ENCODE measurements around the gene RADX.

RADX gene

GRCh38 chrX:106611679-106612392 lies at the start of gene RADX:
TSS of gene RADX (plus strand) at chrX:106611978. CDS start at chrX:106612081, 103 bp downstream.
- Histone ChIP-seq H3K4me2 (ENCODE audit: low read length) (peak within 1 kb of the TSS; percentile 71), H3K79me2 (ENCODE audit: control insufficient read depth, low read length) (peaks cover 50% of the 10 kb centered on the region), H3F3A (ENCODE audit: control insufficient read depth, insufficient read depth) (no peaks in the 10 kb centered on the region), H3K4me1 (ENCODE audit: control insufficient read depth, low read length) (peaks cover 14% of the 10 kb centered on the region), H3K27me3 (ENCODE audit: control insufficient read depth, low read length) (no peaks in the 10 kb centered on the region), H3K4me3 (ENCODE audit: low read length) (peak within 1 kb of the TSS; percentile 85), H3K9me3 (ENCODE audit: control insufficient read depth, insufficient read depth, low read length) (no peaks in the 10 kb centered on the region), H3K27ac (ENCODE audit: low read depth, low read length) (peak within 1 kb of the TSS; percentile 66), H3K36me3 (ENCODE audit: control insufficient read depth, low read length) (no peaks in the 10 kb centered on the region; the same call in 1 of the 2 replicates), H4K20me1 (ENCODE audit: control insufficient read depth, insufficient read depth, low read depth, low read length) (no peaks in the 10 kb centered on the region), H3K9me2 (replicated peaks; ENCODE audit: control insufficient read depth, low read length) (no peaks in the 10 kb centered on the region)
- TF ChIP-seq CTCF (IDR thresholded peaks at IDR 0.05; ENCODE audit: low read depth, low read length, poor library complexity, severe bottlenecking), result no peak

- no peaks in the 10 kb centered on the region for H3K36me3 ChIP-seq (ENCODE audit: control insufficient read depth, low read length)
- no peaks in the 10 kb centered on the region for H3K79me2 ChIP-seq (ENCODE audit: control insufficient read depth, low read length)
- H4K20me1 ChIP-seq (ENCODE audit: control insufficient read depth, insufficient read depth, low read depth, low read length), result no peaks in the 10 kb centered on the region
- H3F3A ChIP-seq (ENCODE audit: control insufficient read depth, insufficient read depth), result no peaks in the 10 kb centered on the region
- H3K9me3 ChIP-seq (ENCODE audit: control insufficient read depth, insufficient read depth, low read length), result no peaks in the 10 kb centered on the region
- H3K9me2 ChIP-seq (replicated peaks; ENCODE audit: control insufficient read depth, low read length), result no peaks in the 10 kb centered on the region
- H3K27ac ChIP-seq (ENCODE audit: low read depth, low read length), result no peak overlapping the region
- no peaks in the 10 kb centered on the region for H3K27me3 ChIP-seq (ENCODE audit: control insufficient read depth, low read length)
- no peak overlapping the region for H3K4me3 ChIP-seq (ENCODE audit: low read length)
- TF ChIP-seq EZH2phosphoT487 (IDR thresholded peaks at IDR 0.05; ENCODE audit: borderline replicate concordance, low read length), result no peak
- no peak for TF ChIP-seq CTCF (IDR thresholded peaks at IDR 0.05; ENCODE audit: low read depth, low read length, poor library complexity, severe bottlenecking)
- H3K4me2 ChIP-seq (ENCODE audit: low read length), result no peak overlapping the region
- H3K4me1 ChIP-seq (ENCODE audit: control insufficient read depth, low read length), result no peaks in the 10 kb centered on the region
These were observed 46.8 kb upstream of the RADX start for GRCh38 chrX:106564986-106565385.

- no peaks in the 10 kb centered on the region for H3K9me3 ChIP-seq (ENCODE audit: control insufficient read depth, insufficient read depth, low read length)
- H3K27ac ChIP-seq (ENCODE audit: low read depth, low read length), result no peak overlapping the region
- H3F3A ChIP-seq (ENCODE audit: control insufficient read depth, insufficient read depth), result no peaks in the 10 kb centered on the region
- no peaks in the 10 kb centered on the region for H3K9me2 ChIP-seq (replicated peaks; ENCODE audit: control insufficient read depth, low read length)
- no peak overlapping the region for H3K4me3 ChIP-seq (ENCODE audit: low read length)
- H3K36me3 ChIP-seq (ENCODE audit: control insufficient read depth, low read length), result no peaks in the 10 kb centered on the region
- H3K4me2 ChIP-seq (ENCODE audit: low read length), result no peak overlapping the region
- H3K27me3 ChIP-seq (ENCODE audit: control insufficient read depth, low read length), result no peaks in the 10 kb centered on the region
- H3K79me2 ChIP-seq (ENCODE audit: control insufficient read depth, low read length), result no peaks in the 10 kb centered on the region
- H3K4me1 ChIP-seq (ENCODE audit: control insufficient read depth, low read length), result no peaks in the 10 kb centered on the region
- TF ChIP-seq EZH2phosphoT487 (IDR thresholded peaks at IDR 0.05; ENCODE audit: borderline replicate concordance, low read length), result no peak
- TF ChIP-seq CTCF (IDR thresholded peaks at IDR 0.05; ENCODE audit: low read depth, low read length, poor library complexity, severe bottlenecking), result no peak
- H4K20me1 ChIP-seq (ENCODE audit: control insufficient read depth, insufficient read depth, low read depth, low read length), result no peaks in the 10 kb centered on the region
These were observed 45.4 kb upstream of the RADX start for GRCh38 chrX:106566362-106566761.
